ENCODE measurements around the gene CCR7.

CCR7 gene

GRCh38 chr17:40560592-40561293 is 4.5 kb downstream of the CCR7 start:
- DNase-seq: peak; percentile 84

- DNase-seq: peak; percentile 84
Measured at GRCh38 chr17:40559954-40560591, 5.2 kb downstream of the CCR7 start.

DNA sequence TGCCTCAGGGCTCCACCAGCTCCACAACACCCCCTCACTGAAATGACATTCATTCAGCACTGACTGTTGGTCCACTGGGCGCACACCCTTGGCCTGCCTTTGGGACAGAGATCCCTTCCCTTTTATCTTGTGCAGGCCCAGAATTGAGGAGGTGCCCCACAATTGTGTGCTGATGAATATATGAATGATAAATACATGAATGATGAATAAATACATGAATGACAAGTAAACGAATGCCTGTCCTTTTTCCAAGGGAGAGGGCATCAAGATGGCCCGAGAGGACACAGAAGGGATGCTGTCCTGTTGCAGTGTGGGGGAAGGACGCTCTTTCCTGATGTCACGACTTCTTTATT is 5.7 kb downstream of the CCR7 start:
- no peak for DNase-seq

- DNase-seq: no peak
Measured at GRCh38 chr17:40558890-40559563, 6.2 kb downstream of the CCR7 start.

DNA sequence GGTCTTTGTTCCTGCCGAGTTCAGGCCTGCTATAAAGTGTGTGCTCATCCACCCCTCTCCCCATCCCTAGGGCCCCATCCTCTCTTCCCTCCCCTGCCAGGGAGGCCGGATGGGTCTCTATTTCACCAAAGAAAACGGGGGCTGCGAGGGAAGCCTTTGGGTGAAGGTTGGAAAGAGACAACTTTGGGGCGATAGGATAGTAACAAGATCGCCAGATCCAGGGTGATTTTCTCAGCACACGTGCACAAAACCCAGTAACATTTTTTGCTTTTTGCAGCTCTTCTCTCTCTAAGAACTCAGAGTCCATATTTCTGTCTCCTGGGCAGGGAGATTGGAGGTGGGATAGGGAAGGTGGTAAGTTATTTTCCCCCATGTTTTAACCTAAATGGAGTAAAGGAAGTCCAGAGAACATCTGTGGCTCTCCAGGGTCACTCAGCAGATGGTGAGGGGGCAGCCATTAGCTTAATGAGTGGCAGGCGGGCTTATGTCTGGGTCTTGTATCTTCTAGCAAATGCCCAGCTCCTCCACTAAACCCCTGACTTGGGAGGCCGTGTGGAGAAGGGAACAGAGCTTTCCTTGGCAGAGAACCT is 6.9 kb downstream of the CCR7 start:
- DNase-seq: no peak

- no peak for DNase-seq
Measured at GRCh38 chr17:40557531-40558299, 7.6 kb downstream of the CCR7 start.

GRCh38 chr17:40556884-40557414 is 8.3 kb downstream of the CCR7 start:
- DNase-seq: no peak

GRCh38 chr17:40556198-40556661 is 9.0 kb downstream of the CCR7 start:
- no peak for DNase-seq

- DNase-seq: no peak
Measured at GRCh38 chr17:40555296-40556190, 9.7 kb downstream of the CCR7 start.

DNA sequence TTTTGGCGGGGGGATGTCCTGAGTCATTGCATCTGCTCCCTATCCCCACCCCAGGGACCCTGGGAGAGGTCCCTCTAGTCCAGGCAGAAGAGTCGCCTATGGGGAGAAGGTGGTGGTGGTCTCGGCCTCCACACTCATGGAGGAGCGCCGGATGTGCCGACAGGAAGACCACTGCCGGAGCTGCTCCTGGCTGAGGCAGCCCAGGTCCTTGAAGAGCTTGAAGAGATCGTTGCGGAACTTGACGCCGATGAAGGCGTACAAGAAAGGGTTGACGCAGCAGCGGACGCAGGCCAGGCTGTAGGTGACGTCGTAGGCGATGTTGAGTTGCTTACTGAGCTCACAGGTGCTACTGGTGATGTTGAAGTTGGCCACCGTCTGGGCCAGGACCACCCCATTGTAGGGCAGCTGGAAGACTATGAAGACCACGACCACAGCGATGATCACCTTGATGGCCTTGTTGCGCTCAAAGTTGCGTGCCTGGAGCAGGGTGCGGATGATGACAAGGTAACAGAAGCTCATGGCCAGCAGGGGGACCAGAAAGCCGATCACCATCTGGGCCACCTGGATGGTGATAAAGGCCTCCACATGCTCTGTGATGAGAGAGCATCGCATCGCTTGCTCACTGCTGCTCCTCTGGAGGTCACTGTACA is 10.5 kb downstream of the CCR7 start:
- DNase-seq: no peak

DNA sequence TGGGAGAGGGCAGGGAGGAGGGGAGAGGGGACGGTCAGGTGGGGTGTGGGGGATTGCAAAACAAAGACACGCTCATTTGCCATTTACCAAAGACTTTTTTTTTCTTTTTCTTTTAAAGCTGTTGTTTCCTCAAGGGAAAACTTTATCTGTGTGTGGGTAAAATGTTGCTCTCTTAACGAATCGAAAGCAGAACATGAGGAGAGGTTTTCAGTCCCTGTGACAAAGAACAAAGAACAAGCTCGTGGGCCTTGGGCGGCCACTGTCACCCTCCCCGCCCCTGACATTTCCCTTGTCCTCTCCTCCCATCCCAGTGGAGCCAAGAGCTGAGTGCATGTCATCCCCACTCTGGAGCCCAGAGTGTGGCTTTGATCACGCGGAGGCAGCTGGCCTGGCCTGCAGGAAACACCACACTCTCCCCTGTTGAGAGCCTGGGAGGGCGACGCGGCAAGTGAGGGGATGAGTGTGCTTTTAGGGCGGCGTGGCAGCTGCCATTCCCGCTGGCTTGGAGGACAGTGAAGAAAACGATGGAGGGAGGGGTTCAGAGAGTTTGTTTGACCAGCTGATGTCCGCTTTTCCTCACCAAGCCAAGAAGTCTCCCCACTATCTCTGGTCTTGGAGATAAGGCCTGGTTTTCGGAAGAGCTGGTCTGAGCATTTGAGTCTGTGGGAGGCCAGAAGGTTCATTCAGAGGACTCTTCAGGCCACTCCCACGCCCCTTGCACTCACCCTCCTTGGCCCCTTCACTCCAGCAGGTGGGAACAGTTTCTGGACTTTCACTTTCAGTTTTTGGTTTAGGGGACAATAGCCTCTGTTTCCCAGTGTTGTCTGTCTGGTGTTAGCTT is 11.4 kb downstream of the CCR7 start:
- DNase-seq: no peak

- DNase-seq: no peak
Measured at GRCh38 chr17:40552806-40553693, 12.2 kb downstream of the CCR7 start.

- no peak for DNase-seq
Measured at GRCh38 chr17:40551879-40552768, 13.1 kb downstream of the CCR7 start.

DNA sequence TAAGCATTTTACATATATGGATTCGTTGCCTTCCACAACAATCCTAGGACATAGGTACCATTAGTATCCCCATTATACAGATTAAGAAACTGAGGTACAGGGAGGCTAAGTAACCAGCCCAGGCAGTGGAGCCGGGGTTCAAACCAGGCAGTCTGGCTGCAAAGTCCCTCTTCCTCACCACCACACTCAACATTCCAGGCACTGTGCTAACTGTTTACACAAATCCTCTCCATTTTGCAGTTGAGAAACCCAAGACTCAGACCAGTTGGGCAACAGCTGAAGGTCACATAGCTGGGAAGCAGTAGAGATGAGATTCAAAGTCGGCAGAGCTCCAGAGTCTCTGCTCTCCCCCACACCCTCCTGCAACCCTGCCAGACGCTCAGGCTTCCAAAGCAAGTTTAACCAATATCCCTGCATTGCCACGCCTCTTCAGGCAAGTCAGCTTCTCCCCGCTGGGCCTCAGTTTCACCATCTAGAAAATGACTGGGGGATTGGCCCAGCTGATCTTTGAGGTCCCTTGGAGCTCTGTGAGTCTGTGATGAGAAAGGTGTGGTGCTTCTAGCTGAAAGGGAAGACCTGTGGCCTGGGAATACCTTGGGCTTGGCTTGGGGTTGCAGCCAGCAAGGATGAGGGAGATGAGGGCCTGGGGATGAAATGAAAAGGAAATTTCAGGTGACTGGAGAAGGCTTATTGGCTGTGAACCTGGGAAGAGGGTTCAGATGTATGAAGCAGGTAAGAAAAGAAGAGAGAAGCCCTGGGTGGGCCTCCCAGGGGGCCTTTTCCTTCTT is 14.0 kb downstream of the CCR7 start:
- DNase-seq: no peak

- no peak for DNase-seq
Measured at GRCh38 chr17:40550608-40551007, 14.7 kb downstream of the CCR7 start.

GRCh38 chr17:40548982-40549685 is 16.1 kb downstream of the CCR7 start:
- DNase-seq: no peak
